GM21529 (cell line): ENCODE data around the gene TMEM121B.

Experiments
- ATAC-seq: cut with Tn5 transposase; IDR thresholded peaks from one replicate; pipeline ENCODE4 v1.9.1; 2021; ENCODE audit not compliant: unreplicated experiment

The TMEM121B gene

GRCh38 chr22:17112491-17113042 lies 8.6 kb downstream of the TMEM121B start:
- no peak for ATAC-seq

GRCh38 chr22:17110791-17111550 lies 10.2 kb downstream of the TMEM121B start:
- ATAC-seq, result no peak

- ATAC-seq, result no peak
Measured at GRCh38 chr22:17109976-17110375, 11.2 kb downstream of the TMEM121B start.

GRCh38 chr22:17109113-17109865 lies 11.9 kb downstream of the TMEM121B start:
- no peak for ATAC-seq

GRCh38 chr22:17108256-17109112 lies 12.7 kb downstream of the TMEM121B start:
- ATAC-seq, result no peak

DNA sequence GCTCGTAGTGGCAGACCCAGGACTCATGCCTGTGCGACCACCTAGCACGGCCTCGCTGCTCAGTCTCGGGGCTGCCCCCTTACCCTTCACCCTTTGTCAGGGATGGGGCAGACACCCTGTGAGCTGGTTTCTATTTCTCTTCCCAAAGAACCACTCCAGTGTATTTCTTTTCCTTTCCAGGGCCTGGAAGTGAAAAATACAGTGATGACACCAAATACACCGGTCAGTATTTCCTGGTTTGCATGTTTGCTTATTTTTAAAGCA lies 13.7 kb downstream of the TMEM121B start:
- no peak for ATAC-seq

DNA sequence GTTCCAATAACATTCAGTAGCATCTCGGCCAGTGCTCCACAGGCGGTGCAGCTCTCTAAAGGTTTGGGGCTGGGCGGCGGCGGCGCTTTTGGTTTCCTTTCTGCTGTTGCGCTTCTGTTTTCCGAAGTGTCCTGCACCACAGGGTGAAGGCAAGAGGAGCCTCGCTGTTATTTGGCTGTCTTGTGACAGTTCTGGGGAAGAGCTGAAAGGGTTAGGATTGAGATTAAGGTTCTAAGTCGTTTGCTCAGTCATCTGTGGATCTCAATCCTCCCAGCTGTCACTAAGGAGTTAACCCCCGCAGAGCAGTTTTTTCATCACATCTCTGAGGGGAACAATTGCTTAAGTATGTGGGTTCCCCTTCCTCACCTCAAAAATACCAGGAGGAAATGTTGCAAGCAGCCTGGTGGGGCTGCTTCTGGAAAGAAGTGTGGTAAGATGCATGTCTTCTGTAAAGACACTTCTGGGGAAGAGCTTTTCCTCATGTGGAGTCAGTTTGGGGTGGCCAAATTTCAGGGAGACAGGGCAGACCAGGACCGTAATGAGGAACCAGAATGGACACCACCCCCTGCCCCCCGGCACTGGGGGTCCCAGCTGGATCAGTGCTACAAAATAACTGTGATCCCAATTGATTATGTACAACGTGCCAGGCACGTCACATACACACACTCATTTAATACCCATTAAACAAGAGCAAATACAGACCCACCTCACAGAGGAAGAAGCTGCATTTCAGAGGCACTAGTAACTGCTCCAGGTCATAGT lies 14.2 kb downstream of the TMEM121B start:
- no peak for ATAC-seq

GRCh38 chr22:17106161-17106784 lies 14.9 kb downstream of the TMEM121B start:
- ATAC-seq, result no peak

DNA sequence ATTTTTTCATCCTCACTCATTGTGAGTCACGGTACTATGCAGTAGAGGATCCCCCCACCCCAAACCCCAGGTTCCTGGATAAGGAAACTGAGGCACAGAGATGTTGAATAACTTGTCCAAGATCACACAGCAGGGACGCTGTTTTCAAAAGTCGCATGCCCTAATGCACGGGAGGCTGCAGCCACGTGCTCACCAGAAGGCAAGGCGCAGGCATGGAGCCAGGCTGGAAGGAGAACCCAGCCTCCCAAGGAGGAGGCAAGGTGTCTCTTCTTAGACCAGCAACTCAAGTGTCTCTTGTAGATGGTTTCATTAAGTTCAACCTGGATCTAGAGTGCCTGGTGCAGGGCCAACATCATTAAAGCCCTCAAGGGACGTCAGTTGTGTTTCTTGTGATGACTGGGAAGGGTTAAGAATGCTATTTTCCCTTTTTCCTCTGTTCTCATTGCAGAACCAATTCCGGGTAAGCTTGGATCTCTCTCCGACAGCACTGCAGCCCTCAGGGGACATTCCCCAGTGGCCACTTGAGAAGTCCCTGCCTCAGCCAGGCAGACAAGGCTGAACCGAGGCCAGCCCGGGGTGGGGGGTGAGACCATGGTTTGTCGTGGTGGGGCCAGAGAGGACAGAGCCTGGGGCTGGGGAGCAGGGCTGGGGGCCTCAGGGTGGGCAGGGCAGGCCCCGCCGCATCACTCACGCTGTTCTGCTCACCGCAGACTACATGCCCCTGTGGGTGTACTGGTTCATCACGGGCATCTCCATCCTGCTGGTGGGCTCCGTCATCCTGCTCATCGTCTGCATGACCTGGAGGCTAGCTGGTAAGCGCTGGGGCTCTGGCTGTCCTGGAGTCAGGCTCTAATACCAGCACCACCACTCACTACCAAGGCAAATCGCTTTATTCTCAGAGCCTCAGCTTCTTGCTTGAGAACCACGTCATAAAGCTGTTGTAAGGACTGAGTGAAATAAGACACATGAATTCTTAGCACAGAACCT lies 15.7 kb downstream of the TMEM121B start:
- no peak for ATAC-seq

DNA sequence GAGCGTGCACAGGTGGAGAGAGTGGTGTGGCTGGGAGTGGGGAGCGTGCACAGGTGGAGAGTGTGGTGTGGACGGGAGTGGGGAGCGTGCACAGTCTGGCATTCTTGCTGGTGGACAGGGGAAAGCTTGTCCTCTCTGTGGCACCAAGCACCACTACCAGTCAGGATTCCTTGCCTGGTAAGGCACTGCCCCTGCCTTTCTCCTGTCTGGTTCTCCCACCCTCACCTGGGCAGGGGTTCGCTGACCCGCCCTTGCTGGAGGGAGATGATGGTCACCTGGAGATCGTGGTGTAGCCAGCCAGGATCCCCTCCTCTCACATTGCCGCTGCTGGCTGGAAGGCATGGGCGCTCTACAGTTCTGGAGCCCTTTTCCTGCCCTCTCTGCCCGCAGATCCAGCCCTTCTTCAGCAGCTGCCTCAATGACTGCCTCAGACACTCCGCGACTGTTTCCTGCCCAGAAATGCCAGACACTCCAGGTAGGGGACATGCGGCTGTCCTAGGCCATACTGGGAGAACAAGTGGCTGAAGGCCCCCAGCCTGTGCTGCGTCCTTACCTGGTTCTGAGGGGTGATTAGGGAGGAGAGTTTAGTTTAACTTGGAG lies 16.7 kb downstream of the TMEM121B start:
- no peak for ATAC-seq

- ATAC-seq, result no peak
Measured at GRCh38 chr22:17103351-17103750, 17.8 kb downstream of the TMEM121B start.

DNA sequence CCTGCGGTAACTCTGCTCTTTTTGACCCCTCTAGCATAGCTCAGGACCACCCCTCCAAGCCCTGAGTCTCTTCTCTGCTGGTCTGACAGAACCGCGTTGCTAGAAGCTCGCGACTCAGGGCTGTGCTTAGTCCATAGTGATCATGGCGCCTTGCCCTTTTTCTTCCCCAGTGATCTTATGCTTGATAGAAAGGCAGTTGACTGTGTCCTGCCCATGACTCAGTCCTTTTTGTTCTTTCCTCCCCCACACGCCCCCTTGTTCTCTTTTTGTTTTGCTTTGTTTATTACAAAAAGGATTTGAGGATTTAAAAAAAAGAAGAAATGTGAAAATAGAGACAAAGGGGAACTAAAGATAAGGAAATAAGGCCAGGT lies 18.9 kb downstream of the TMEM121B start:
- ATAC-seq, result no peak

DNA sequence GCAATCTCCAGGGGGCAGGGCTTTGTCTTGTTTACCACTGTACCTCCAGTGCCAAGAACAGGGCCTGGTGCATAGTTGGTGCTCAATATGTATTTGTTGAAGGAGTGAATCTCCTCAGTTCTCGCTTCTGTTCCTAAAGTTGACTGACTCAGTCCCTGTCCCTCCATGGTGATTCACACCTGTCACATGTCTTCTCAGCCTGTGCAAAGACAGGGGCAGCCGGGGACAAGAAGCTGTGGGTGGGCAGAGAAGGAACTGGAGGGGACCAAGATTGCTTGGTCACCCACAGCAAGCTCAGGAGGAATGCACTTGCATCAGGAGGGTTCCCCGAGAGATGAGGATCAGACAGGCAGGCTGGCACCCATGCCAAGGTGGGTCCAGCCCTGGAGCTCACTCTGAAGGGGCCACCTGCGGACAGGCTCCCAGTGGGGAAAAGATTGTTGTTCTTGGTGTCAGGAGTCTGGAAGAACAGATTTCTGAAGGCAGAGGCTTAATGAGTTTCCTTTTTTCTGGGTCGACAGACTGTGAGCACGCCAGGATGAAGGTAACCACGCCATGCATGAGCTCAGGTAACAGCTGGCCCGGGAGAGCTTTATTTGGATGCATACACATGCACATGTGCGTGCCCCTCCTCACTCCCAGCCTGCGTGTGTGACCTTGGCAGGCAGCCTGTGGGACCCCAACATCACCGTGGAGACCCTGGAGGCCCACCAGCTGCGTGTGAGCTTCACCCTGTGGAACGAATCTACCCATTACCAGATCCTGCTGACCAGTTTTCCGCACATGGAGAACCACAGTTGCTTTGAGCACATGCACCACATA lies 19.5 kb downstream of the TMEM121B start:
- ATAC-seq, result no peak

DNA sequence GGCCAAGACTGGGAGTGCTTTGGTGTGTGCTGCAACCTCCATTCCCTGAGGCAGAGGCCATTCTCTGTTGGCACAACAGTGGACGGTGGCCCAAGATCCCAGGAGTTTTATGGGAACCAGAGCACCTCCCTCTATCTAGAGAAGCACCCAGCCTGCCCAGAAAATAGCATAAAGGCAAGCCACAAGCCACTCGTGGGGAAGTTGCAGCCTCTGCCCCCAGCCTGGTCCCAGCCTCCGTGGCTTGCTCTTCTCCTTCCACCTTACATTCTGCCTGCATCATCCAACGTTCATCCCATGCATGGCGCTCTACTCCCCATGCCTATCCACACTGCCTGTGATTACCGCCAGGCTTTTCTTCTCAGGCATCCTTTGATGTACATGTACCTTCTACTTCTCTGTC lies 20.5 kb downstream of the TMEM121B start:
- no peak for ATAC-seq

DNA sequence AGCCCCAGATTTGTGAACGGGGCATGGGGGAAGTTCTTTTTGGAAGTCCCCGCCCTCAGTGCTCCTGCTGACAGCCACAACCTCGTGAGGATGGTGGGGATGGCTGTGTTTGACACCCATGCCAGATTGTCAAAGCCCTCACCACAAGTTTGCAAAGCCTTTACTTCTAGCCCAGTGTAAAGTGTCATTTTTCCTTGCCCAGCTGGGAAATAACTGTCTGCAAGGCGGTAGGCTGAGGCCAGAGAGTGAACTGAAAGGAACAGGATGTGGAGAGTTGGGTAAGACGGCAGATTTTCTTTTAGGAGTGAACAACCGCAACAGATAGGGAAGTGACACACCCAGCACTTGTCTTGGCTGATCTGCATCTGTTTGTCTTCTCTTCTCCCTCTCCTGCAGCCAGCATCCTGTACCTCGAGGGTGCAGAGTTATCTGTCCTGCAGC lies 22.8 kb downstream of the TMEM121B start:
- ATAC-seq, result no peak

GRCh38 chr22:17097701-17098100 lies 23.5 kb downstream of the TMEM121B start:
- no peak for ATAC-seq

- no peak for ATAC-seq
Measured at GRCh38 chr22:17097062-17097461, 24.1 kb downstream of the TMEM121B start.

DNA sequence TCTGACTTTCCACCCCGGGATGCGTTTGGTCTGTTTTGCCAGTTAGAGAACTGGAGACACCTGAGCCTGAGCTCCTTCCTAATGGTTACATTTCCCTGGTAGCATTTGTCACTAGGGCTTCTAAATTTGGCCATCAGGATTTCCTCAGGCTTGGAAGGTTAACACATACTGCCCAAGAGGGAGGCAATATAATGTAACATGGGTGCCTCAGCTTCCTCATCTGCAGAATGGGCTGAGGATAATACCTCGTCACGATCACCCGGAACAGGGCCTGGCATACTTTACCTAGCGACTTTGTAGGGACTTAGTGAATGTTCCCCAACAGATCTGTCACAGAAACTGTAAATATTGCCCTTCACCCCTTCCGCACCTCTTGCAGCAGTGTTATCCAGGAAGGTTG lies 25.1 kb downstream of the TMEM121B start:
- ATAC-seq, result no peak
